Astrocyte (in vitro differentiated cells and primary cell): Measurements from ENCODE around the gene YWHAB.

ENCODE experiments used
- CTCF ChIP-seq: IDR thresholded peaks from 2 replicates; pipeline ENCODE4 v1.5.1; 2011; ENCODE audit warnings: low read depth, mild to moderate bottlenecking, inconsistent platforms, low read length, moderate library complexity; ENCODE audit not compliant: insufficient read depth
- EZH2 ChIP-seq: IDR thresholded peaks from 2 replicates; pipeline ENCODE4 v1.6.1; 2012; ENCODE audit warnings: mild to moderate bottlenecking, low read length, inconsistent platforms; ENCODE audit not compliant: insufficient read depth

GRCh38 chr20:44948107-44948506 lies 62.6 kb downstream of the YWHAB start:
- TF ChIP-seq CTCF, result no peak
- TF ChIP-seq EZH2, result no peak
